Omental fat pad (tissue), 4 donors: ENCODE measurements around the gene FLT1. TPM values are rescaled to one million over a fixed set of nuclear protein-coding genes. Genes with fewer than 3 reads are reported as not detected.

Experiments
- ATAC-seq: fragments of 150-250 bp; one replicate; pipeline ENCODE4 v1.9.1; 2016; ENCODE audit warnings: mild to moderate bottlenecking, moderate library complexity; ENCODE audit not compliant: low FRiP score
- DNase-seq: peaks from one replicate; pipeline ENCODE4 v3.0.0-alpha.2; 2019; ENCODE audit warnings: low spot score
- CTCF ChIP-seq, 3 donors: fragments of 450-650 bp; IDR thresholded peaks; one replicate each; pipeline ENCODE4 v1.5.1; 2016 to 2017; ENCODE audit warnings: antibody characterized with exemption in 3 of 3, mild to moderate bottlenecking in 3 of 3, moderate library complexity in 2 of 3
- total RNA-seq, 4 donors: library from RNA; depleted of rRNA; stranded (reverse); fragments of >200 nt; gene quantifications; one replicate each; pipeline ENCODE4 v1.1.0, GENCODE V29; 2016

Gene FLT1
- total RNA-seq, 4 donors from 2014 or later, result 24.8 to 210 (median 65.7) TPM

GRCh38 chr13:28528848-28529247, 33.9 kb upstream of the FLT1 start:
- ATAC-seq (no peak), DNase-seq (no peak)
- no peak for TF ChIP-seq CTCF (IDR thresholded peaks at IDR 0.05)

GRCh38 chr13:28528388-28528787, 33.5 kb upstream of the FLT1 start:
- DNase-seq (no peak), ATAC-seq (no peak)
- TF ChIP-seq CTCF (IDR thresholded peaks at IDR 0.05), result no peak

- ATAC-seq (no peak), DNase-seq (no peak)
- no peak for TF ChIP-seq CTCF (IDR thresholded peaks at IDR 0.05)
Observed at GRCh38 chr13:28527629-28528028, 32.7 kb upstream of the FLT1 start.

GRCh38 chr13:28526876-28527275, 31.9 kb upstream of the FLT1 start:
- no peak for DNase-seq
- no peak for ATAC-seq
- TF ChIP-seq CTCF (IDR thresholded peaks at IDR 0.05), result no peak

- no peak for DNase-seq
- no peak for TF ChIP-seq CTCF (IDR thresholded peaks at IDR 0.05)
- no peak for ATAC-seq
Observed at GRCh38 chr13:28522871-28523270, 27.9 kb upstream of the FLT1 start.

- no peak for TF ChIP-seq CTCF (IDR thresholded peaks at IDR 0.05)
- ATAC-seq (no peak), DNase-seq (no peak)
Observed at GRCh38 chr13:28513745-28514144, 18.8 kb upstream of the FLT1 start.

- no peak for TF ChIP-seq CTCF (IDR thresholded peaks at IDR 0.05)
- no peak for ATAC-seq
- no peak for DNase-seq
Observed at GRCh38 chr13:28510542-28510941, 15.6 kb upstream of the FLT1 start.
